ENCODE measurements around the gene SPECC1. TPM values are rescaled to one million over a fixed set of nuclear protein-coding genes. Genes with fewer than 3 reads are reported as not detected.

The SPECC1 gene
- polyA plus RNA-seq, 1 of the 3 experiments (the other 2 are of a cell fraction): 11.2 TPM

GRCh38 chr17:20216154-20216815 lies 207.1 kb downstream of the SPECC1 start:
- no peak for TF ChIP-seq FOSL2 (IDR thresholded peaks at IDR 0.05; ENCODE audit: borderline replicate concordance, low read depth)
- no peak for TF ChIP-seq SIN3A (IDR thresholded peaks at IDR 0.05; ENCODE audit: borderline replicate concordance, low read depth, low read length)
- no peak for TF ChIP-seq USF2 (IDR thresholded peaks at IDR 0.05; ENCODE audit: borderline replicate concordance, low read depth, low read length)
- no peak for TF ChIP-seq RAD21 (IDR thresholded peaks at IDR 0.05; ENCODE audit: low read length)
- no peak for TF ChIP-seq TCF12 (IDR thresholded peaks at IDR 0.05)
- TF ChIP-seq RFX5 (IDR thresholded peaks at IDR 0.05; ENCODE audit: low read length): no peak
- no peak for TF ChIP-seq CTCF (IDR thresholded peaks at IDR 0.05)
- no peak for TF ChIP-seq FOXM1 (IDR thresholded peaks at IDR 0.05; ENCODE audit: low read depth)
- TF ChIP-seq ELF1 (IDR thresholded peaks at IDR 0.05): no peak
- TF ChIP-seq REST (IDR thresholded peaks at IDR 0.05; ENCODE audit: low read depth, low read length): no peak
- Histone ChIP-seq H3K27ac (ENCODE audit: low read depth in 2 of 2, low read length in 1 of 2) (no peak overlapping the region), H4K20me1 (ENCODE audit: insufficient read depth) (no peaks in the 10 kb centered on the region), H3K4me2 (no peak overlapping the region), H3K9me2 (no peaks in the 10 kb centered on the region), H3K79me2 (ENCODE audit: insufficient read depth) (peaks cover 5% of the 10 kb centered on the region; the same call in 1 of the 2 replicates), H3K36me3 (replicated peaks in 1 of 2; ENCODE audit: control insufficient read depth in 1 of 2, insufficient read depth in 2 of 2, low read length in 1 of 2) (no peaks in the 10 kb centered on the region), H3K4me1 (ENCODE audit: control insufficient read depth in 1 of 2, insufficient read depth in 2 of 2, low read depth in 1 of 2, low read length in 1 of 2) (no peaks in the 10 kb centered on the region; a peak in 1 of 4 replicates), H3K9me3 (no peaks in the 10 kb centered on the region), H3K9ac (no peak overlapping the region), H3F3A (replicated peaks; ENCODE audit: insufficient read depth) (no peaks in the 10 kb centered on the region), H3K4me3 (ENCODE audit: low read depth in 2 of 2, low read length in 1 of 2) (no peak overlapping the region), H3K27me3 (ENCODE audit: insufficient read depth) (no peaks in the 10 kb centered on the region), H2AFZ (ENCODE audit: low read depth) (no peak overlapping the region)
- ChIA-PET CTCF (interaction anchor here (0.7 to 1.9 kb wide), 5 partner anchors 9 to 12 kb away, joined by 3 to 12 read pairs (median 5); no protein-coding TSS in a partner anchor), POLR2A (no interaction called here)
- DNase-seq: no peak
- 85% methylated on average over 5 of the region's 6 CpGs for WGBS (ENCODE audit: low lambda C conversion rate)
